NOMO-1 treated with dmso at 0.1 percent for 144 hours (cell line): ENCODE measurements around the gene PRPF31.

Experiments
- DNase-seq: peaks from one replicate; lab custom pipeline; 2025; ENCODE audit not compliant: unreplicated experiment; lab: John Stamatoyannopoulos, UW

The PRPF31 gene

DNA sequence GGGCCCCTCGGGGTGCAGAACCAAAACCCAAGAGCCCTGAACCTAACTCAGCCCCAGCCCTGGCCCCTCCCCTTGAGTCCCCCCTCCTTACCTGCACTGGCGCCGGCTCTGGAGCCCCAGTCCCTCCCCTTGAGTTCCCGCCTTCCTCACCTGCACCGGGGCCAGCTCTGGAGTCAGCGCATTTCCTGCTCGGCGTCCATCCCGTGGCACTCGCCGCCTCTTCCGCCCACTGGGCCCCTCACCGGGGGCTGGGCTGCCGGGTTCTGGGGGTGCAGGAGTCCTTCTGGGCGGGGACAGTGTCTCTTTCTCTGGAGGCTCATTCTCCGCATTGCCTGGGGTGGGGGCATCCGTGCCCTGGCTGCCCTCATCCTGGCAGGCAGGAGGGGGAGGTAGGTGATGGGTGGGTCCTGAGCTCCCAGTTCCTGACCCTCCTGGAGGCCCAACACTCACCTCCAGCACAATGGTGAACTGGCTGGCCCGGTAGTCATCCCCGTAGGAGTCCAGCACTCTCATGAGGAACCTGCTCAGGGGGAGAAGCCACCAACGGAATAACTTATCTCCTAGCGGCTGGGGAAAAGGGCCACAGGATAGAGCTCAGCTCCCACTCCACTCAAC is 7.6 kb upstream of the PRPF31 start:
- no peak for DNase-seq

GRCh38 chr19:54108496-54108895 is 7.1 kb upstream of the PRPF31 start:
- no peak for DNase-seq

DNA sequence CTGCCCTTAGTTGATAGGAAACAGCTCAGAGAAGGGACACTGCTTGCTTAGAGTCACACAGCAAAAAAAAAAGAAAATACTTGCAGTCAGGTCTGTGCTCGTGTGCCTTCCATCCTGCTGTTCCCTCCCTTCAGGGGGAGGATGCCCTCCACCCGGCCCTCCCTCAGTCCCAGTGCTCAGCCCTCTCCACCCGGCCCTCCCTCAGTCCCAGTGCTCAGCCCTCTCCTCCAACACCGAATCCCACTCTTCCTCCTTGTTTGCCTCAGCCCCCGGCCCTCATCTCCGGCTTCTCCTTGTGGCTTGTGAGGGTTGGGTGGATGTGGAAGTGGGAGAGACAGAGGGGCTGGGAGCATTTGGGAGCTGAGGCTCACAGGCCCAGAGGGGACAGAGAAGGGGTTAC is 5.9 kb upstream of the PRPF31 start:
- DNase-seq, result no peak

GRCh38 chr19:54114340-54115108 is 1.0 kb upstream of the PRPF31 start:
- DNase-seq, result peak; percentile 64

- no peak for DNase-seq
Observed at GRCh38 chr19:54121259-54121658, 5.7 kb downstream of the PRPF31 start.

GRCh38 chr19:54123682-54124081 is 8.1 kb downstream of the PRPF31 start:
- no peak for DNase-seq

GRCh38 chr19:54124393-54124792 is 8.8 kb downstream of the PRPF31 start:
- DNase-seq, result no peak

DNA sequence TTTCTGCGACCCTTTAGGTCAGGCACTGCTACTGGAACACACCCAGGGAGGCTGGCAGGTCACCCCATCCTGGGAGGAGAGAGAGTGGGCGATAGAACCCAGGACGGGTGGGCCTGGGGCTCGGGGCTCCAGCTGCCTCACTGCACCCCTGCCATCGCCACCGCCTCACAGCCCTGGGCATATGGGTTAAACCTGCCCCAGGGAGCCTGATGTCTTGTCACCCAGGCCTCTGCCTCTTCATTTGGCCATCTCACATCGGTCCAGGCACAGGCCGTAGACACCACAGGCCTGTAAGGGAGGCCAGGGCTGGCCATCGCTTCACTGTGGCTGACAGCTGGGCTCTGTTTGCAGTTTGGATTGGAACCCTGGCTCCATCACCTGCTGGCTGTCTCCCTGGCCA is 10.2 kb downstream of the PRPF31 start:
- no peak for DNase-seq

GRCh38 chr19:54127688-54128440 is 12.3 kb downstream of the PRPF31 start:
- DNase-seq, result no peak

GRCh38 chr19:54128441-54128725 is 12.8 kb downstream of the PRPF31 start:
- DNase-seq, result no peak

GRCh38 chr19:54128796-54129616 is 13.5 kb downstream of the PRPF31 start:
- DNase-seq, result no peak

DNA sequence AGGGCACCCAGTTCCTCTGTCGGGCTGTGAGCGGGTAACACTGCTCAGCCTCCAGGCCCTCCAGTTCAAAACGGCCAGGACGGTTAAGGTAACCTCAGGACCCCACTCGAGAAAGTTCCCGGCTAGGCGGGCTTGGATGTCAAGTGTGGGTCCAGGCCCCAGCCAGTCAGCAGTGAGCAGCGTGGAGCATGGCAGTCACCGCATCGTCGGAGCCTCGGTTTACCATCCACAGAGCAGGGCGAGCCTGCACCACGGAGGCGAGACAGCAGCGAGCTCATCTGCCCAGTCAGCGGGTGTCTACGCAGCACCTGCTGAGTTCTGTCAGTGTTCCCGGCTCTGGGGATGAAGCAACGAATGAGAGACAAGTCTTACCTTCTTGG is 14.1 kb downstream of the PRPF31 start:
- DNase-seq, result no peak

- DNase-seq, result peak; percentile 36
Observed at GRCh38 chr19:54133312-54133956, 17.9 kb downstream of the PRPF31 start.

GRCh38 chr19:54133957-54134590 is 18.5 kb downstream of the PRPF31 start:
- DNase-seq, result no peak

GRCh38 chr19:54136086-54136863 is 20.7 kb downstream of the PRPF31 start:
- no peak for DNase-seq

GRCh38 chr19:54136864-54137698 is 21.5 kb downstream of the PRPF31 start:
- peak; percentile 100 for DNase-seq

DNA sequence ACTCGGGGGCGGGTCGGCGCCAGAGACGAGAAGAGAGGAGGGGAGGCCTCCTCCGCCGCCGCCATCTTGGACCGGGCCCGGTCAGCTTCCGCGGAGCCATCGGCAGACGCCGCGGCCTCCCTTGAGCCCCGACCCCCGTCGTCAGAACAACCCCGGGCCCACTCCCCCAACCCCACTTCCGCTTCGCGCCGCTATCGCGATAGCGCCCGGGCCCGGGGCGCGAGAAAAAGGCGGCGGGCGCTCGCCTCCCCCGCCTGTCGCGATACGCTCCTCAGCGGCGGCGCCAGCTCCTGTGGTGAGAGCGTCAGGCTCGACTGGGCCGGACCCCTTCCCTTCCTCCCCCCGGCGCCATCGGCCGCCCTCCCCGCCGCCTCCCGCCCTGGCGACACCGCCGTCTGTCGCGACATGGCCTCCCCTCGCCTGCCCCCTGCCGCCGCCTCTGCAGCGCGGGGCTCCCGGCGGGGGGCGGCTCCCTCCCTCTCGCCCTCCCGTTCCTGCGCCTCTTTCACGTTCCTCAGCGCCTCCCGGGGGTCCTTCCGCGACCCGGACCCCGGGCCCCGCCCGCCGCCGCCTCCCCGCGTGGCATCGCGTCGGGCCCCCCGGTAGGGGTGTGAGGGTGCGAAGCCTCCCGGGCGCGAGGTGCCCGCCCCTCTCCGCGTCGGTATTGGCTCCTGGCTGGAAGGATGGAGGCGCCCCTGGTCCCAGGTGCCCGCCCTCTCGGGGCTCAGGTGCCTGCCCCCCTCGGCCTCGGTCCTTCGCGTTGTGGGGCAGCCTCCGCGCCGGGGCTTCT is 22.3 kb downstream of the PRPF31 start, which contains the start of gene CNOT3:
Gene CNOT3 (plus strand): TSS at position 64 of the 790 bp plus-strand sequence. CDS start 5,217 bp downstream, outside the sequence.
- DNase-seq, result no peak
